ENCODE measurements around the gene FAM193B. TPM values are rescaled to one million over a fixed set of nuclear protein-coding genes. Genes with fewer than 3 reads are reported as not detected.

The FAM193B gene
- total and polyA plus RNA-seq, 2 of the 13 experiments (the other 11 are each of a cell fraction or from before 2014, with no cell fraction given): 21.2 to 40.9 TPM

- TF ChIP-seq ZNF318 (CRISPR knock-in tag; IDR thresholded peaks at IDR 0.05) (0 out of 2 replicates have a peak, but pooled peaks have one; percentile 70), TGIF2 (CRISPR knock-in tag; IDR thresholded peaks at IDR 0.05) (0 out of 2 replicates have a peak, but pooled peaks have one; percentile 24), IKZF5 (CRISPR knock-in tag; IDR thresholded peaks at IDR 0.05) (no peak; the same call in 1 of the 2 replicates), TEAD3 (CRISPR knock-in tag; optimal IDR thresholded peaks at IDR 0.05; ENCODE audit: borderline replicate concordance) (peak; percentile 83), SIN3B (IDR thresholded peaks at IDR 0.05; ENCODE audit: low read length) (no peak), AHDC1 (CRISPR knock-in tag; IDR thresholded peaks at IDR 0.05; ENCODE audit: borderline replicate concordance) (no peak), CCDC6 (CRISPR knock-in tag; IDR thresholded peaks at IDR 0.05) (no peak), FOSL2 (CRISPR knock-in tag; IDR thresholded peaks at IDR 0.05) (peak; percentile 98), GRHL1 (CRISPR knock-in tag; conservative IDR thresholded peaks at IDR 0.05) (no peak), ZFP90 (CRISPR knock-in tag; IDR thresholded peaks at IDR 0.05; ENCODE audit: borderline replicate concordance) (no peak)
- TF ChIP-seq, protein P1, sequence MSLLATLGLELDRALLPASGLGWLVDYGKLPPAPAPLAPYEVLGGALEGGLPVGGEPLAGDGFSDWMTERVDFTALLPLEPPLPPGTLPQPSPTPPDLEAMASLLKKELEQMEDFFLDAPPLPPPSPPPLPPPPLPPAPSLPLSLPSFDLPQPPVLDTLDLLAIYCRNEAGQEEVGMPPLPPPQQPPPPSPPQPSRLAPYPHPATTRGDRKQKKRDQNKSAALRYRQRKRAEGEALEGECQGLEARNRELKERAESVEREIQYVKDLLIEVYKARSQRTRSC (CRISPR knock-in tag; IDR thresholded peaks at IDR 0.05; ENCODE audit: low read depth): no peak
Observed at GRCh38 chr5:177546258-177546741, 8.1 kb downstream of the FAM193B start (continued).
